ENCODE data around the gene HOXB13.

Gene HOXB13

GRCh38 chr17:48753794-48754499 lies 25.4 kb upstream of the HOXB13 start:
- TF ChIP-seq CTCF (IDR thresholded peaks at IDR 0.05): no peak
- no peak for DNase-seq (ENCODE audit: low spot score)
- H3K27ac ChIP-seq: no peak overlapping the region
- no peak overlapping the region for H3K4me3 ChIP-seq

DNA sequence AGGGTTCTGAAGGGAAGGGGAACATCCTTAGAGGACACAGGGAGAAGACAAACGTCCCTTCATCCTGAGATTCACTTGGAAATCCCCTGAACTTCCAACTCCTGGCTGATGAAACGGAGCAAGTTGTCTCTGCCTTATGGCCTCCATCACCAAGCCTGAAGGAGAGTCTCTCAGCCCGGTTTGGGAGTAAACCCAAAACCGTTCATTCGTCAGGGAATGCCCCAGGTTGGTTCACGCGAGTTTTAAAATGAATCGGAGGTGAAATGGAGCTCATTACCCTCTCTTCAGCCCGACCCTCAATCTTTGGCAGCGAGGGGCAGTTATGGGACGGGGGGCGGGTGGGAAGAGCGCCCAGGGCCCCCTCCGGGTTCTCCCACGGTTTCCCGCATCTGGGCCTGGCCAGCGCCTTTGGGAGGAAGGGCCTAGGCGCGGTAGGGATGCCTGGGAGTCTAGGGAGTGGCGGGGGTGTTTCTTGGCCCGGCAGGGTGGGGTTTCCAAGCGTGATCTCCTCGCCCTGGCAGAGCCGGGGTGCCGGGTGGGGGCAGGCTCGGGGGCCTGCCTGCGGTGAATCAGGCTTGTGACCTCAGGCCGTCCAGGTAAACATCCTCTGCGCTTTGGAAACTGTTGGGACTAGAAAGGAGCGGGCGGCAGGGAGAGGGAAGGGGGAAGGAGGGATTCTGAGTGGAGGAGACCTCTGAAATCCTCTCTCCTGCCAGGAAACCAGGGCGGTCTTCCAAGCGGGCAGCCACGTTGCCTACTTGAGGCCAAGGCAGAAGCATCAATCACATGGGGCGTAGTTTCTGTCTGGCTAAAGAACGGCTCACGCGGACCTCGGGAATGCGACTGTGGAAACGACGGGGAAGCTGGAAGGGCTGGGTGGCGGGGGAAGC lies 24.1 kb upstream of the HOXB13 start:
- Histone ChIP-seq H3K4me3 (no peak overlapping the region), H3K27ac (no peak overlapping the region)
- TF ChIP-seq CTCF (IDR thresholded peaks at IDR 0.05): no peak
- no peak for DNase-seq (ENCODE audit: low spot score)

GRCh38 chr17:48751733-48752398 lies 23.3 kb upstream of the HOXB13 start:
- no peak for DNase-seq (ENCODE audit: low spot score)
- Histone ChIP-seq H3K4me3 (no peak overlapping the region), H3K27ac (no peak overlapping the region)
- no peak for TF ChIP-seq CTCF (IDR thresholded peaks at IDR 0.05)

GRCh38 chr17:48751172-48751571 lies 22.6 kb upstream of the HOXB13 start:
- no peak for TF ChIP-seq CTCF (IDR thresholded peaks at IDR 0.05)
- H3K4me3 ChIP-seq: no peak overlapping the region
- H3K27ac ChIP-seq: no peak overlapping the region
- DNase-seq (ENCODE audit: low spot score): no peak

DNA sequence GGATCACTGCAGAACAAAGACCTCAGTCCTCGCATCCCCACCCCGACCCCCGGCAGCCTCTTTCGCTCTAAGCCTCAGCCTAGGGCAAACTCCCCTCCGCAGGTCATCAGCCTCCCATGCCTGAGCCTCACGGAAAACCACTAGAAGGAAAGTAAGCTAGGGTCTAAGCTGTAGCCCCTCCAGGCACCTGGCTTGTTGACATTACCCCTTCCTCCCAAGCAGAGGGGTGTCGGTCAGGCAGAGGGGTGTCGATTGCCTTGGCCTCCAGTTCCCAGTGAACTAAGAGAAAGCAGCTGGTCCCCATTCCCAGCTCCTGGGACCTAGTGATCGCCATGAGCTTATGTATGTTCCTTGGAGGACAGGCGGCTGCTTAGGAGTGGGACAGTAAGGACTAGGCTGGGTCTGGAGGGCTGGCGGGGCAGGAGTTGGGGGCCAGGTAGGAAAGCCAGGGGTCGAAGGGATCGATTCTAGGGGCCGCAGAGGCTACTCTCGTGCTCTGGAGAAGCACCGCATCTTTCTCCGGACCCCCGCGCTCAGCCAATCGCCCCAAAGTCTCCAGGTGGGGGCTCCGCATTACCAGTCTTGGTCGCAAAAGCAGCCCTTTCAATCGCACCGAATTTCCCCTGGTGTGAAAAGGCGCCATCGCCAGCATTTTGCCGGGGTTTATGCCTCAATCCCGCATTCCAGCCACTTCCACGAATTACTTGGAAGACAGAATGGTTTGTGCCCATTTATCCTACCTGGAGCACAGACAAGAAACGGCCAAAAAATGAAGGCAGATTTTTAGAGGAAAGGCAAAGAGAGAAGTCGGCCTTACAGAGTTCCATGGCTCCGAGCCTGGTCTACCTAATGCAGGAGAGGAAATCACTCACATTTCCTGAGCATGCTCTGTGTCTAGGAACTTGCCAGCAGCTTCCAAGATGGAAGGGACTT lies 21.3 kb upstream of the HOXB13 start:
- Histone ChIP-seq H3K27ac (no peak overlapping the region), H3K4me3 (no peak overlapping the region)
- no peak for DNase-seq (ENCODE audit: low spot score)
- TF ChIP-seq CTCF (IDR thresholded peaks at IDR 0.05): no peak

Measured in coronary artery (tissue), 2 donors.